C4-2B (cell line): Measurements from ENCODE around the gene TUBGCP3.

ENCODE experiments used
- CTCF ChIP-seq: fragments of 450-650 bp; conservative IDR thresholded peaks from 2 replicates; pipeline ENCODE4 v1.5.1; 2017; ENCODE audit warnings: mild to moderate bottlenecking
- ZFX ChIP-seq: fragments of 450-650 bp; IDR thresholded peaks from 2 replicates; pipeline ENCODE4 v1.6.1; 2017

GRCh38 chr13:112479389-112479788 is 108.6 kb downstream of the TUBGCP3 start:
- TF ChIP-seq CTCF (no peak), ZFX (no peak)
